ENCODE measurements around the gene TMEM45A.

DNA sequence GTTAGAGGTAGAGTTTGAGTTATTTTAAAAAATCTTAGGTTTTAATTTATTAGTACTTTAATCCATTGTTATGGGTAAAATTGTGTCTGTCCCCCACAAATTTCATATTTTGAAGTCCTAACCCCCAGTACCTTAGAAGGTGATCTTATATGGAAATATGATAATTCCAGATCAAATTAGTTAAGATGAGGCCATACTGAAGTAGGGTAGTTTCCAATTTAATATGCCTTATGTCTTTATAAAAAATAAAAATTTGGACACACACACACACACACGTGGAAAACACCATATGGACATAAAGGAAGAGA, 98.4 kb downstream of the TMEM45A start:
- no peak for TF ChIP-seq CTCF (conservative IDR thresholded peaks at IDR 0.05 in 1 of 2, IDR thresholded peaks at IDR 0.05 in 1 of 2; ENCODE audit: extremely low read depth in 1 of 2, insufficient read depth in 1 of 2, low read depth in 1 of 2, low read length in 2 of 2)
- no peak for TF ChIP-seq EZH2 (IDR thresholded peaks at IDR 0.05; ENCODE audit: borderline replicate concordance, low read length)
